ENCODE results near the gene CDCA8. TPM values are rescaled to one million over a fixed set of nuclear protein-coding genes. Genes with fewer than 3 reads are reported as not detected.

The CDCA8 gene
- total and polyA plus RNA-seq, 9 of the 15 experiments (the other 6 are each of a cell fraction or from before 2014, with no cell fraction given): 26.4 to 148 (median 81.8) TPM

- no TSS peak for BruUV-seq (replicated peaks)
- no peaks in the 10 kb centered on the region for H3K79me2 ChIP-seq (ENCODE audit: control insufficient read depth, insufficient read depth, low read length)
- CTCF ChIA-PET (ENCODE audit: low intra/inter-chr PET ratio): no interaction called here
- in situ Hi-C loops (cut with MboI) (no loop called here), intact Hi-C loops (cut with micrococcal nuclease) (no loop called here)
- no peak overlapping the region for H3K4me3 ChIP-seq
- POLR2A ChIA-PET: interaction anchor here (0.6 to 2.0 kb wide), 3 partner anchors 10 to 147 kb away, joined by 3 to 8 read pairs (median 5); no protein-coding TSS in a partner anchor
- FAIRE-seq: no peak
- H3K9me3 ChIP-seq (replicated peaks; ENCODE audit: control insufficient read depth, insufficient read depth, low read depth, low read length): no peaks in the 10 kb centered on the region
- H3K27me3 ChIP-seq (ENCODE audit: control insufficient read depth in 2 of 2, insufficient read depth in 2 of 2, low read length in 2 of 2): peaks cover 27 to 77% of the 10 kb centered on the region in 2 experiments
- ATAC-seq: no peak
- H4K20me1 ChIP-seq (replicated peaks; ENCODE audit: control insufficient read depth, insufficient read depth, low read length): no peaks in the 10 kb centered on the region; the same call in none of the 2 replicates
- DNase-seq (ENCODE audit: extremely low read depth in 1 of 4, low spot score in 3 of 4): no peak
- H2AFZ ChIP-seq (ENCODE audit: low read depth, low read length): no peak overlapping the region
- H3K9me1 ChIP-seq (ENCODE audit: control insufficient read depth, insufficient read depth, low read length): no peaks in the 10 kb centered on the region
- no peak overlapping the region for H3K27ac ChIP-seq (ENCODE audit: extremely low read depth, low read depth, low read length)
- H3K36me3 ChIP-seq (ENCODE audit: control insufficient read depth, insufficient read depth, low read length): no peaks in the 10 kb centered on the region
- H3K4me2 ChIP-seq (ENCODE audit: insufficient read depth, low read length): no peak overlapping the region
- H3K4me1 ChIP-seq (replicated peaks in 1 of 2; ENCODE audit: control insufficient read depth in 2 of 2, insufficient read depth in 2 of 2, low read length in 2 of 2): peaks cover 0 to 10% of the 10 kb centered on the region in 2 experiments; a peak in 2 of 5 replicates
- H3K9ac ChIP-seq (ENCODE audit: insufficient read depth in 1 of 2, low read depth in 2 of 2, low read length in 2 of 2): no peak overlapping the region
- WGBS (ENCODE audit: insufficient coverage, low coverage, missing lambda C conversion rate): 12% methylated on average over 15 of the region's 15 CpGs
- TF ChIP-seq ZNF407 (IDR thresholded peaks at IDR 0.05; ENCODE audit: low read depth) (no peak), ZNF274 (IDR thresholded peaks at IDR 0.05; ENCODE audit: borderline replicate concordance, low read depth, low read length) (no peak), MYNN (IDR thresholded peaks at IDR 0.05) (no peak), MYNN (CRISPR knock-in tag; IDR thresholded peaks at IDR 0.05) (no peak), BRD4 (IDR thresholded peaks at IDR 0.05) (no peak), TRIM25 (IDR thresholded peaks at IDR 0.05; ENCODE audit: borderline replicate concordance) (no peak), KHSRP (IDR thresholded peaks at IDR 0.05) (no peak), NR2C2 (CRISPR knock-in tag; IDR thresholded peaks at IDR 0.05) (no peak), NR2C2 (tag; IDR thresholded peaks at IDR 0.05) (no peak), ZBTB34 (CRISPR knock-in tag; IDR thresholded peaks at IDR 0.05) (no peak), ZNF12 (CRISPR knock-in tag; IDR thresholded peaks at IDR 0.05) (no peak), ZNF707 (CRISPR knock-in tag; conservative IDR thresholded peaks at IDR 0.05) (no peak)
Measured at GRCh38 chr1:37731312-37732019, 39.1 kb downstream of the CDCA8 start.

Data from K562 (cell line).